Measurements from ENCODE around the gene CMIP. TPM values are rescaled to one million over a fixed set of nuclear protein-coding genes. Genes with fewer than 3 reads are reported as not detected.

Gene CMIP
- total RNA-seq, 1 experiment from 2014 or later: 48.2 TPM

- H4K8ac ChIP-seq (replicated peaks; ENCODE audit: insufficient read length, low read depth, low read length): no peak overlapping the region
- peaks cover 2 to 8% of the 10 kb centered on the region in 2 experiments; a peak in 4 of 5 replicates for H3K9me3 Mint-ChIP-seq
- no peak overlapping the region for H3T11ph ChIP-seq (ENCODE audit: low read length)
- DNase-seq: no peak
- H2BK120ac ChIP-seq (ENCODE audit: low read depth, low read length, poor library complexity, severe bottlenecking): no peak overlapping the region
- H4K5ac ChIP-seq (ENCODE audit: insufficient read length, low read depth, low read length): no peak overlapping the region
- peaks cover 2 to 15% (median 11%) of the 10 kb centered on the region in 3 experiments; a peak in 6 of 7 replicates for H3K36me3 Mint-ChIP-seq (ENCODE audit: insufficient read depth in 1 of 3, low read depth in 3 of 3)
- peaks cover 2% of the 10 kb centered on the region for H3K27me3 Mint-ChIP-seq (ENCODE audit: low read depth)
- H3K27me3 ChIP-seq (ENCODE audit: insufficient read depth, low read length): no peaks in the 10 kb centered on the region
- no peak overlapping the region for H3K4ac ChIP-seq (ENCODE audit: low read depth, low read length)
- H3K27ac ChIP-seq (ENCODE audit: insufficient read length, low read depth, low read length): no peak overlapping the region
- no peaks in the 10 kb centered on the region for H3K23me2 ChIP-seq (ENCODE audit: insufficient read length, low read depth, low read length, poor library complexity, severe bottlenecking)
- no peak overlapping the region for H3K56ac ChIP-seq (ENCODE audit: insufficient read length, low read depth, low read length)
- H2BK15ac ChIP-seq (ENCODE audit: low read depth, low read length): no peak overlapping the region
- H4K20me1 ChIP-seq (ENCODE audit: control insufficient read depth, insufficient read depth, insufficient read length): no peaks in the 10 kb centered on the region
- H3K9me3 ChIP-seq (ENCODE audit: control insufficient read depth, low read depth, low read length): no peaks in the 10 kb centered on the region
- H3K79me2 ChIP-seq (ENCODE audit: insufficient read depth, low read length): no peaks in the 10 kb centered on the region
- TF ChIP-seq CTCF (conservative IDR thresholded peaks at IDR 0.05): no peak
- no peak overlapping the region for H2AFZ ChIP-seq (ENCODE audit: low read length)
- no peak overlapping the region for H3K14ac ChIP-seq (ENCODE audit: insufficient read depth, low read length)
- H3K4me2 ChIP-seq (ENCODE audit: insufficient read depth, insufficient read length, low read length): no peak overlapping the region
- no peak overlapping the region for H2BK20ac ChIP-seq (ENCODE audit: low read depth, low read length, poor library complexity, severe bottlenecking)
- H3K9ac ChIP-seq (ENCODE audit: extremely low read depth, insufficient read length, low read length): no peak overlapping the region
- no peak overlapping the region for H3K23ac ChIP-seq (ENCODE audit: insufficient read length, low read depth, low read length)
- peak overlapping the region in 1 of 3 experiments; percentile 45; a peak in 1 of 7 replicates for H3K27ac Mint-ChIP-seq
- no peaks in the 10 kb centered on the region for H3K79me1 ChIP-seq (ENCODE audit: insufficient read depth, low read depth, low read length, poor library complexity, severe bottlenecking)
- H3K4me3 Mint-ChIP-seq: no peak overlapping the region
- H3K4me1 Mint-ChIP-seq: no peaks in the 10 kb centered on the region
- H3K4me1 ChIP-seq (ENCODE audit: insufficient read depth, low read length): no peaks in the 10 kb centered on the region
- H3K18ac ChIP-seq (ENCODE audit: insufficient read length, low read depth, low read length): no peak overlapping the region
- no peak overlapping the region for H2BK5ac ChIP-seq (ENCODE audit: insufficient read length, low read length)
- H2AK5ac ChIP-seq (ENCODE audit: insufficient read length, low read length): no peak overlapping the region
- WGBS (ENCODE audit: extremely low coverage, insufficient read length, low lambda C conversion rate): no CpG with 5 or more reads among the region's 13 CpGs
- H4K91ac ChIP-seq (ENCODE audit: insufficient read length, low read depth, low read length): no peak overlapping the region
- no peak overlapping the region for H2BK12ac ChIP-seq (ENCODE audit: insufficient read length, low read depth, low read length)
Observed at GRCh38 chr16:81394966-81395655, 49.5 kb upstream of the CMIP start.

Data from H9 (cell line).